ENCODE measurements around the gene C2orf49.

DNA sequence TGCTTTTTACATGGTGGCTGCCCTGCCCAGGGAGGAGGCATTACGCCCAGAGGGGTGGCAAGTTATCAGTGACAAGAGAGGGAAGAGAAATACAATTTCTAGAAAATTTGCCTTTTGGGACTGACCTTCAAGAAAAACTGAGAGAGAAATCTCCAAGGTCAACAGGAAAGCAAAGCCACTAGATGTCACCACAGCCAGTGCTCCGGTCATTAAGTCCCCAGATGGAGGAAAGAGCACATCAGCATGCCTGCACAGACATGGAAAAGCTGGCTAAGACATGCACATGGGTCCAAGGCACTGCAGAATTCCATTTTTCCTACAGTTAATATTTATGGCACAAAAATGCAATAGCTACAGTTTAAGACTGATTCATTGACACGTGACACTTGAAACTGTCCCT lies 40.5 kb downstream of the C2orf49 start:
- TF ChIP-seq, protein P1, sequence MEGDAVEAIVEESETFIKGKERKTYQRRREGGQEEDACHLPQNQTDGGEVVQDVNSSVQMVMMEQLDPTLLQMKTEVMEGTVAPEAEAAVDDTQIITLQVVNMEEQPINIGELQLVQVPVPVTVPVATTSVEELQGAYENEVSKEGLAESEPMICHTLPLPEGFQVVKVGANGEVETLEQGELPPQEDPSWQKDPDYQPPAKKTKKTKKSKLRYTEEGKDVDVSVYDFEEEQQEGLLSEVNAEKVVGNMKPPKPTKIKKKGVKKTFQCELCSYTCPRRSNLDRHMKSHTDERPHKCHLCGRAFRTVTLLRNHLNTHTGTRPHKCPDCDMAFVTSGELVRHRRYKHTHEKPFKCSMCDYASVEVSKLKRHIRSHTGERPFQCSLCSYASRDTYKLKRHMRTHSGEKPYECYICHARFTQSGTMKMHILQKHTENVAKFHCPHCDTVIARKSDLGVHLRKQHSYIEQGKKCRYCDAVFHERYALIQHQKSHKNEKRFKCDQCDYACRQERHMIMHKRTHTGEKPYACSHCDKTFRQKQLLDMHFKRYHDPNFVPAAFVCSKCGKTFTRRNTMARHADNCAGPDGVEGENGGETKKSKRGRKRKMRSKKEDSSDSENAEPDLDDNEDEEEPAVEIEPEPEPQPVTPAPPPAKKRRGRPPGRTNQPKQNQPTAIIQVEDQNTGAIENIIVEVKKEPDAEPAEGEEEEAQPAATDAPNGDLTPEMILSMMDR (IDR thresholded peaks at IDR 0.05; ENCODE audit: poor library complexity) = peak; percentile 29
- TF ChIP-seq EZH2 (IDR thresholded peaks at IDR 0.05; ENCODE audit: borderline replicate concordance) = no peak
- no peak for TF ChIP-seq EZH2phosphoT487 (IDR thresholded peaks at IDR 0.05; ENCODE audit: low read depth, severe bottlenecking, unreplicated experiment)

All from hepatocyte (in vitro differentiated cells).